ENCODE results near the gene HBE1.

- no peak for TF ChIP-seq RCOR1 (IDR thresholded peaks at IDR 0.05; ENCODE audit: low read length)
- no peak for TF ChIP-seq CTCF (IDR thresholded peaks at IDR 0.05)
- no peak for TF ChIP-seq MEF2A (IDR thresholded peaks at IDR 0.05; ENCODE audit: borderline replicate concordance, low read depth)
- no peak for TF ChIP-seq IRF3 (IDR thresholded peaks at IDR 0.05; ENCODE audit: low read depth, low read length)
- TF ChIP-seq EP300 (IDR thresholded peaks at IDR 0.05; ENCODE audit: borderline replicate concordance in 1 of 2, low read depth in 1 of 2, low read length in 1 of 2), result no peak
- no peak for TF ChIP-seq REST (IDR thresholded peaks at IDR 0.05; ENCODE audit: low read depth, low read length)
Measured at GRCh38 chr11:5303626-5304025, 33.9 kb upstream of the HBE1 start.

Data from SK-N-SH (cell line).